GM12873 (cell line): Measurements from ENCODE around the gene CAMK2G.

Source experiments
- TF ChIP-seq, protein P1 (sequence below): IDR thresholded peaks from 2 replicates; pipeline ENCODE4 v1.5.1; 2012; ENCODE audit warnings: low read depth, mild to moderate bottlenecking, moderate library complexity, low read length, control low read depth; ENCODE audit not compliant: insufficient read depth; ENCODE audit errors: missing control alignments

The CAMK2G gene

GRCh38 chr10:73907841-73908517 is 33.6 kb upstream of the CAMK2G start:
- TF ChIP-seq, protein P1, sequence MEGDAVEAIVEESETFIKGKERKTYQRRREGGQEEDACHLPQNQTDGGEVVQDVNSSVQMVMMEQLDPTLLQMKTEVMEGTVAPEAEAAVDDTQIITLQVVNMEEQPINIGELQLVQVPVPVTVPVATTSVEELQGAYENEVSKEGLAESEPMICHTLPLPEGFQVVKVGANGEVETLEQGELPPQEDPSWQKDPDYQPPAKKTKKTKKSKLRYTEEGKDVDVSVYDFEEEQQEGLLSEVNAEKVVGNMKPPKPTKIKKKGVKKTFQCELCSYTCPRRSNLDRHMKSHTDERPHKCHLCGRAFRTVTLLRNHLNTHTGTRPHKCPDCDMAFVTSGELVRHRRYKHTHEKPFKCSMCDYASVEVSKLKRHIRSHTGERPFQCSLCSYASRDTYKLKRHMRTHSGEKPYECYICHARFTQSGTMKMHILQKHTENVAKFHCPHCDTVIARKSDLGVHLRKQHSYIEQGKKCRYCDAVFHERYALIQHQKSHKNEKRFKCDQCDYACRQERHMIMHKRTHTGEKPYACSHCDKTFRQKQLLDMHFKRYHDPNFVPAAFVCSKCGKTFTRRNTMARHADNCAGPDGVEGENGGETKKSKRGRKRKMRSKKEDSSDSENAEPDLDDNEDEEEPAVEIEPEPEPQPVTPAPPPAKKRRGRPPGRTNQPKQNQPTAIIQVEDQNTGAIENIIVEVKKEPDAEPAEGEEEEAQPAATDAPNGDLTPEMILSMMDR = no peak

- TF ChIP-seq, protein P1 = no peak
Measured at GRCh38 chr10:73906524-73907447, 32.4 kb upstream of the CAMK2G start.

- TF ChIP-seq, protein P1 = no peak
Measured at GRCh38 chr10:73905256-73906020, 31.1 kb upstream of the CAMK2G start.

- TF ChIP-seq, protein P1 = no peak
Measured at GRCh38 chr10:73902351-73902750, 28.0 kb upstream of the CAMK2G start.

DNA sequence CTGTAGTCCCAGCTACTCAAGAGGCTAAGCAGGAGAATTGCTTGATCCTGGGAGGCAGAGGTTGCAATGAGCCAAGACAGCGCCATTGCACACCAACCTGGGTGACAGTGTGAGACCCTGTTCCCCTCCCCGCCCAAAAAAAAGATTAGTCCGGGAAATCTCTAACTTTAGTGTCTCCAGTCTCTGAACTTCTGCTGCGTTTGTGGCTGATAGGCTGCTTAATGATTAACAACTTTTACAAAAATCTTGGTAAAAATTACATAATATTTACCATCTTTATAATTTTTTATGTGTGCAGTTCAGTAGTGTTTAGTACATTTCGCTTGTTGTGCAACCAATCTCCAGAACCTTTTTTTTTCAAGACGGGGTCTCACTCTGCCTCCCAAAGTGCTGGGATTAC is 26.9 kb upstream of the CAMK2G start:
- TF ChIP-seq, protein P1 = no peak

- TF ChIP-seq, protein P1 = no peak
Measured at GRCh38 chr10:73900064-73900463, 25.7 kb upstream of the CAMK2G start.

DNA sequence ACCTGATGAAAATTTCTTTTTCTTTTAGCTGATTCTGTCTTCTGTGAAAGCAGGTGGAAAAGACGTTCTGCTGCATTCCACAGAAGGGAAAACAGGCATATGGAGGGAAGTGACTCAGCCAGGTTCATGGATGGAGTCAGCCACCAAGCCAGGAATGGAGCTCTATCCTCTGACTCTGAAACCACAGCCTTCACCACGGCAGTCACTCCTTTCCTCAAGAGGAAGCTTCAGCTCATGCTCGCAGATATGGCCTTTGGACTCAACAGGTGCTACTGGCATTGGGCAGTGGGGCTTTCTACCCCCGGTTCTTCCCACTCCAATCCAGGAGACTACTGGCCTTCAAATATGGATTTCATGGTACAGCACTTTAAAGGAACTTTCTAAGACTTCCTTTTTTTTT is 25.1 kb upstream of the CAMK2G start:
- TF ChIP-seq, protein P1 = no peak
